Prostate gland (tissue), 2 donors: ENCODE data around the gene STAC. TPM values are rescaled to one million over a fixed set of nuclear protein-coding genes. Genes with fewer than 3 reads are reported as not detected.

Source experiments
- DNase-seq: peaks from one replicate; pipeline ENCODE4 v3.0.0-alpha.2; 2019; ENCODE audit warnings: low spot score
- H3K27ac ChIP-seq, 2 donors: fragments of 200-600 bp; sonication (generic); 2 replicates each; pipeline ENCODE4 v1.5.1; 2017 to 2019
- H3K27me3 ChIP-seq: fragments of 200-600 bp; sonication (generic); replicated peaks from 2 replicates; pipeline ENCODE4 v1.5.1; 2019; ENCODE audit not compliant: insufficient read depth
- H3K36me3 ChIP-seq, 2 donors: fragments of 200-600 bp; sonication (generic); 1 replicate in 1 of 2; 2 replicates in 1 of 2; pipeline versions ENCODE4 v1.5.1 to v1.8.1; 2017 to 2019
- H3K4me1 ChIP-seq: fragments of 200-600 bp; sonication (generic); replicated peaks from 2 replicates; pipeline ENCODE4 v1.5.1; 2019
- H3K4me3 ChIP-seq, 2 donors: fragments of 200-600 bp; sonication (generic); 2 replicates each; pipeline ENCODE4 v1.5.1; 2017 to 2019
- H3K9me3 ChIP-seq: fragments of 200-600 bp; sonication (generic); 2 replicates; pipeline ENCODE4 v1.5.1; 2017
- POLR2A ChIP-seq: fragments of 450-650 bp; IDR thresholded peaks from one replicate; pipeline ENCODE4 v1.6.1; 2016; ENCODE audit warnings: antibody characterized with exemption, mild to moderate bottlenecking
- POLR2AphosphoS5 ChIP-seq: sonication (generic); formaldehyde crosslinking; IDR thresholded peaks from one replicate; pipeline ENCODE4 v1.6.1; 2017; ENCODE audit warnings: antibody characterized with exemption
- WGBS: methylation state at CpG from one replicate; pipeline ENCODE4 v1.1.5; 2018; 5-methylcytosine and 5-hydroxymethylcytosine counted together
- intact Hi-C: fragments of 100-400 bp; cut with DNase I; formaldehyde crosslinking; loops from one replicate; pipeline ENCODE4 v1.14.2; 2022
- total RNA-seq, 2 donors: library from RNA; depleted of rRNA; stranded (reverse); fragments of >200 nt; gene quantifications; one replicate each; pipeline ENCODE4 v1.1.0, GENCODE V29; 2016
- TF ChIP-seq, protein P1 (sequence below), 4 experiments: fragments of 200-600 bp in 2 of 4; fragments of 450-650 bp in 2 of 4; sonication (generic) in 2 of 4; IDR thresholded peaks; 1 replicate in 3 of 4; 2 replicates in 1 of 4; pipeline ENCODE4 v1.5.1; 2016 to 2019; ENCODE audit warnings: antibody characterized with exemption in 4 of 4, mild to moderate bottlenecking in 2 of 4, moderate library complexity in 2 of 4

The STAC gene
- total RNA-seq, 2 donors from 2014 or later, result 10.6 to 18.4 TPM

DNA sequence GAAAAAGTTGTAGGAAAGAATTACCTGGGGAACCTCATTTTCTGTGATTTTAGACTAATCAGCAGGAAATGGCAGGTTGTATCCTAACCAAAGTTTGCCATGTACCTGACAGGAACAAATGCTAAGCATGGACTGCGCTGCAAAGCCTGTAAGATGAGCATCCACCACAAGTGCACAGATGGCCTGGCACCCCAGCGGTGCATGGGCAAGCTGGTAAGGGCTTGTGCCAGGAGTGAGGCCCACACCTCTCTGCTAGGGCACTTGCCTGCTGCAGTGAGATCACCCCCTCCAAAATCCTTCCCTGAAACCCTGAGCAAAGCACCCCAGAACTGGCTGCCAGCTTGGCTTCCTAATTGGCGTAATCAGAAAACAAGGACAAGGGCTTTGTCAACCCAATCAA lies 102.6 kb downstream of the STAC start:
- intact Hi-C loops, result no loop called here
- H3K4me3 ChIP-seq, result no peak overlapping the region
- 98% methylated on average over 3 of the region's 3 CpGs for WGBS

DNA sequence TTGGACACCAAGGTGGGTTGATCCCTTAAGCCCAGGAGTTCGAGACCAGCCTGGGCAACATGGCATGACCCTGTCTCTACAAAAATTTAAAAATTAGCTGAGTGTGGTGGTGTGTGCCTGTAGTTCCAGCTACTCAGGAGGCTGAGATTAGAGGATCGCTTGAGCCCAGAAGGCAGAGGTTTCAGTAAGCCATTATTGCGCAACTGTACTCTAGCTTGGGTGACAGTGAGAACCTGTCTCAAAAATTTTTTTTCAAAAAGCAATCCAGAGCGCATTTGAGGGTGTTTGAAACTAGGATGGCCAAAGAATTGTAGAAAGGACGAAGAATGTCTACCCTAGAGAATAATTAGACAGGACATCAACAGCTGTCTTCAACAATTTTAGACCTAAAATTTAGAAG lies 103.4 kb downstream of the STAC start:
- intact Hi-C loops, result no loop called here
- Histone ChIP-seq H3K27ac (no peak overlapping the region), H3K27me3 (no peaks in the 10 kb centered on the region), H3K36me3 (no peaks in the 10 kb centered on the region), H3K4me3 (no peak overlapping the region), H3K9me3 (no peaks in the 10 kb centered on the region), H3K4me1 (no peaks in the 10 kb centered on the region)
- no peak for DNase-seq
- 96% methylated on average over 5 of the region's 5 CpGs for WGBS
- no peak for TF ChIP-seq POLR2AphosphoS5
- TF ChIP-seq POLR2A, result no peak
- TF ChIP-seq, protein P1, sequence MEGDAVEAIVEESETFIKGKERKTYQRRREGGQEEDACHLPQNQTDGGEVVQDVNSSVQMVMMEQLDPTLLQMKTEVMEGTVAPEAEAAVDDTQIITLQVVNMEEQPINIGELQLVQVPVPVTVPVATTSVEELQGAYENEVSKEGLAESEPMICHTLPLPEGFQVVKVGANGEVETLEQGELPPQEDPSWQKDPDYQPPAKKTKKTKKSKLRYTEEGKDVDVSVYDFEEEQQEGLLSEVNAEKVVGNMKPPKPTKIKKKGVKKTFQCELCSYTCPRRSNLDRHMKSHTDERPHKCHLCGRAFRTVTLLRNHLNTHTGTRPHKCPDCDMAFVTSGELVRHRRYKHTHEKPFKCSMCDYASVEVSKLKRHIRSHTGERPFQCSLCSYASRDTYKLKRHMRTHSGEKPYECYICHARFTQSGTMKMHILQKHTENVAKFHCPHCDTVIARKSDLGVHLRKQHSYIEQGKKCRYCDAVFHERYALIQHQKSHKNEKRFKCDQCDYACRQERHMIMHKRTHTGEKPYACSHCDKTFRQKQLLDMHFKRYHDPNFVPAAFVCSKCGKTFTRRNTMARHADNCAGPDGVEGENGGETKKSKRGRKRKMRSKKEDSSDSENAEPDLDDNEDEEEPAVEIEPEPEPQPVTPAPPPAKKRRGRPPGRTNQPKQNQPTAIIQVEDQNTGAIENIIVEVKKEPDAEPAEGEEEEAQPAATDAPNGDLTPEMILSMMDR (IDR thresholded peaks at IDR 0.05), result no peak

More for the DNA sequence above, 102.6 kb downstream of the STAC start:
- TF ChIP-seq, protein P1 (IDR thresholded peaks at IDR 0.05), result no peak
- no peak for TF ChIP-seq POLR2AphosphoS5
- TF ChIP-seq POLR2A, result no peak
- no peak overlapping the region for H3K27ac ChIP-seq
- H3K4me1 ChIP-seq, result no peaks in the 10 kb centered on the region
- no peaks in the 10 kb centered on the region for H3K36me3 ChIP-seq
- no peaks in the 10 kb centered on the region for H3K27me3 ChIP-seq
- no peaks in the 10 kb centered on the region for H3K9me3 ChIP-seq
- DNase-seq, result no peak

DNA sequence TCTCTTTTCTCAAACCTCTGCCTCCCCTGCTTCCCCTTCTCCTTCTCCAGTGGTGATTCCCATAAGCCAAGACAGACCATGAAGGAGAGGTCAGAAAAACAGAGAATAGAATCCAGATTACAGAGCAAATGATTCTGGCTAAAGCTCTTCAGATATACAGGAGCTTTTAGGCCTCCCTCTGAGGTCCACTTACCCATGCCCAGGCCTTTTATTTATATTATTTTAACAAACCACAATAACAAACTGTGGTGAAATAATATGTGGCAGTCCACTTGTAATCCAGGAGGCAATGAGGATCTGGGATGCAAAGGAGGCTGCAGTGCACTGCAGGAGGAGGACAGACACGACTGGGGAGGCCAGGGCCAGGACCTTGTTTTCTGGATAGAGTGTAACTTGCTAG lies 104.1 kb downstream of the STAC start:
- TF ChIP-seq, protein P1 (IDR thresholded peaks at IDR 0.05), result no peak
- TF ChIP-seq POLR2AphosphoS5, result no peak
- no peak for TF ChIP-seq POLR2A
- DNase-seq, result no peak
- intact Hi-C loops, result no loop called here

DNA sequence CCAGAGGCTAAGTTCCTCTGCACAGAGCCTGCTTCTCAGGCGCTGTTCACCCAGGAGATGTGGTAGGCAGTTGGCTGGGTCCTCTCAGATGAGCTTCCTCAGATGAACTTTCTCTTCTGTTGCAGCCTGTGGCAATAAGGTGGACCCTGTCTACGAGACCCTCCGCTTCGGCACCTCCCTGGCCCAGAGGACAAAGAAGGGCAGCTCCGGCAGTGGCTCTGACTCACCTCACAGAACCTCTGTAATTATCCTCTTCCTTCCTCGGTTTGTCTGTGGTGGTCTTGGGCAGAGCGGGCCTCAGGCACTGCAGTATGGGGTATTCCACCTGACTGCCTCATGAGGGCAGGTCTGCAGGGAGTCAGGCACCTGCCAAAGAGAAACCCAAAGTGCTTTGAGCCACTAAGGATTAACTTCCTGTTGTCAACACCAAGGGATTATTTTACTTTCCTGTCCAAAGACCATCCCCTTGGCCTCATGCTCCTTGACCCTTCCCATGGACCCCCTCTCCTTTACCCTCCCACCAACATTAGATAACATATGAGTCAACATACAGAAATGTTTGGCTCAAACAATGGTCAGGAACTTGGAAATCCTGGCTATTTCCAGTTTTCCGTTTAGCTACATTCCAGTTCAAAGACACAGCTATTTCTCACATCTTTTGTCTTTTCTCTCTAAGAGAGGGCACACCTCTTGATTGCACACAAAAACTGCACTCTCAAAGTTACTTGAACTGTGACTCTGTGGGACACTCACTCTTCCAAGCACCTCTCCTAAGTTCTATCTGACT lies 105.9 kb downstream of the STAC start:
- Histone ChIP-seq H3K27ac (no peak overlapping the region), H3K9me3 (no peaks in the 10 kb centered on the region), H3K36me3 (no peaks in the 10 kb centered on the region), H3K4me3 (no peak overlapping the region), H3K4me1 (no peaks in the 10 kb centered on the region), H3K27me3 (no peaks in the 10 kb centered on the region)
- TF ChIP-seq, protein P1 (IDR thresholded peaks at IDR 0.05), result no peak
- TF ChIP-seq POLR2AphosphoS5 (no peak), POLR2A (no peak)
- no peak for DNase-seq
- intact Hi-C loops, result no loop called here
- 89% methylated on average over 8 of the region's 8 CpGs for whole genome bisulfite sequencing

More for the DNA sequence above, 104.1 kb downstream of the STAC start:
- H3K4me1 ChIP-seq, result no peaks in the 10 kb centered on the region
- no peaks in the 10 kb centered on the region for H3K36me3 ChIP-seq
- H3K4me3 ChIP-seq, result no peak overlapping the region
- H3K9me3 ChIP-seq, result no peaks in the 10 kb centered on the region
- no peak overlapping the region for H3K27ac ChIP-seq
- WGBS, result 70% methylated on average over 1 of the region's 1 CpG
- no peaks in the 10 kb centered on the region for H3K27me3 ChIP-seq

DNA sequence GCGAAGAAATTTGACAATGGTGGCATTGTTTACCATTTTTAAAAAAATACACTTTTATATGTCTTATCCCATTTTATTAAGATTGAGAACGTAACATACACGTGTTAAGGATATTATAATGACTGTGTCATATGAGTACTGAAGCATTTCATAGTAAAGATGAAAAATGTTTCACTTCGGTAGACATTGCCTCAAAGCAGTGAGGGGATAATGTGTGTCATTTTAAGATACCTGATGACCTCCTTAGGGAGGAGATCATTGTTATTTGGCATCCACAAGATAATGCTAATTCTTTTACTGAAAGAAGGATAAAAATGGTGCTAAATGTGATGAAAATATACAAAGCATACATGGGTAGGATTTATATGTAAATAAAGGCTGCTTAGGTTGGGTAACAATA lies 107.3 kb downstream of the STAC start:
- no peak overlapping the region for H3K27ac ChIP-seq
- no peaks in the 10 kb centered on the region for H3K4me1 ChIP-seq
- no peak overlapping the region for H3K4me3 ChIP-seq
- no peak for DNase-seq
- intact Hi-C loops, result no loop called here
- no peaks in the 10 kb centered on the region for H3K36me3 ChIP-seq
- WGBS, result 75% methylated on average over 4 of the region's 4 CpGs
- no peaks in the 10 kb centered on the region for H3K27me3 ChIP-seq
- TF ChIP-seq, protein P1 (IDR thresholded peaks at IDR 0.05), result no peak
- TF ChIP-seq POLR2AphosphoS5 (no peak), POLR2A (no peak)
- no peaks in the 10 kb centered on the region for H3K9me3 ChIP-seq
